ENCODE data around the gene TCF19.
"Not testable (repeated sequence)": the region's sequence is repeated elsewhere in the genome, so short reads cannot be mapped to it uniquely, and the experiment has no call there.

TCF19 gene

GRCh38 chr6:31174378-31174777 lies 16.0 kb downstream of the TCF19 start:
- Mint-ChIP-seq H3K36me3 (ENCODE audit: low read depth) (no peaks in the 10 kb centered on the region), H3K27me3 (ENCODE audit: low read depth) (peaks cover 18% of the 10 kb centered on the region), H3K27ac (no peak overlapping the region), H3K9me3 (no peaks in the 10 kb centered on the region), H3K4me1 (peaks cover 6% of the 10 kb centered on the region), H3K4me3 (no peak overlapping the region)
- TF ChIP-seq, protein P1, sequence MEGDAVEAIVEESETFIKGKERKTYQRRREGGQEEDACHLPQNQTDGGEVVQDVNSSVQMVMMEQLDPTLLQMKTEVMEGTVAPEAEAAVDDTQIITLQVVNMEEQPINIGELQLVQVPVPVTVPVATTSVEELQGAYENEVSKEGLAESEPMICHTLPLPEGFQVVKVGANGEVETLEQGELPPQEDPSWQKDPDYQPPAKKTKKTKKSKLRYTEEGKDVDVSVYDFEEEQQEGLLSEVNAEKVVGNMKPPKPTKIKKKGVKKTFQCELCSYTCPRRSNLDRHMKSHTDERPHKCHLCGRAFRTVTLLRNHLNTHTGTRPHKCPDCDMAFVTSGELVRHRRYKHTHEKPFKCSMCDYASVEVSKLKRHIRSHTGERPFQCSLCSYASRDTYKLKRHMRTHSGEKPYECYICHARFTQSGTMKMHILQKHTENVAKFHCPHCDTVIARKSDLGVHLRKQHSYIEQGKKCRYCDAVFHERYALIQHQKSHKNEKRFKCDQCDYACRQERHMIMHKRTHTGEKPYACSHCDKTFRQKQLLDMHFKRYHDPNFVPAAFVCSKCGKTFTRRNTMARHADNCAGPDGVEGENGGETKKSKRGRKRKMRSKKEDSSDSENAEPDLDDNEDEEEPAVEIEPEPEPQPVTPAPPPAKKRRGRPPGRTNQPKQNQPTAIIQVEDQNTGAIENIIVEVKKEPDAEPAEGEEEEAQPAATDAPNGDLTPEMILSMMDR (IDR thresholded peaks at IDR 0.05; ENCODE audit: unreplicated experiment in 3 of 3), result no peak

GRCh38 chr6:31175971-31176370 lies 17.6 kb downstream of the TCF19 start:
- no peak overlapping the region for H3K4me3 Mint-ChIP-seq
- H3K27me3 Mint-ChIP-seq (ENCODE audit: low read depth), result peaks cover 8% of the 10 kb centered on the region
- H3K4me1 Mint-ChIP-seq, result peaks cover 6% of the 10 kb centered on the region
- H3K9me3 Mint-ChIP-seq, result no peaks in the 10 kb centered on the region
- H3K36me3 Mint-ChIP-seq (ENCODE audit: low read depth), result no peaks in the 10 kb centered on the region
- H3K27ac Mint-ChIP-seq, result peak overlapping the region in 1 of 3 experiments; percentile 20
- TF ChIP-seq, protein P1 (IDR thresholded peaks at IDR 0.05; ENCODE audit: unreplicated experiment in 3 of 3), result no peak

- TF ChIP-seq, protein P1 (IDR thresholded peaks at IDR 0.05; ENCODE audit: unreplicated experiment in 3 of 3), result no peak
- Mint-ChIP-seq H3K27ac (no peak overlapping the region), H3K4me3 (no peak overlapping the region), H3K36me3 (ENCODE audit: low read depth) (no peaks in the 10 kb centered on the region), H3K27me3 (ENCODE audit: low read depth) (peaks cover 5% of the 10 kb centered on the region), H3K9me3 (no peaks in the 10 kb centered on the region), H3K4me1 (peaks cover 6% of the 10 kb centered on the region)
Observed at GRCh38 chr6:31178143-31179041, 20.0 kb downstream of the TCF19 start.

- Mint-ChIP-seq H3K36me3 (ENCODE audit: low read depth) (no peaks in the 10 kb centered on the region), H3K4me1 (peaks cover 6% of the 10 kb centered on the region), H3K27ac (no peak overlapping the region), H3K4me3 (no peak overlapping the region), H3K27me3 (ENCODE audit: low read depth) (peaks cover 5% of the 10 kb centered on the region), H3K9me3 (no peaks in the 10 kb centered on the region)
- TF ChIP-seq, protein P1 (IDR thresholded peaks at IDR 0.05; ENCODE audit: unreplicated experiment in 3 of 3), result no peak
Observed at GRCh38 chr6:31179042-31179386, 20.6 kb downstream of the TCF19 start.

DNA sequence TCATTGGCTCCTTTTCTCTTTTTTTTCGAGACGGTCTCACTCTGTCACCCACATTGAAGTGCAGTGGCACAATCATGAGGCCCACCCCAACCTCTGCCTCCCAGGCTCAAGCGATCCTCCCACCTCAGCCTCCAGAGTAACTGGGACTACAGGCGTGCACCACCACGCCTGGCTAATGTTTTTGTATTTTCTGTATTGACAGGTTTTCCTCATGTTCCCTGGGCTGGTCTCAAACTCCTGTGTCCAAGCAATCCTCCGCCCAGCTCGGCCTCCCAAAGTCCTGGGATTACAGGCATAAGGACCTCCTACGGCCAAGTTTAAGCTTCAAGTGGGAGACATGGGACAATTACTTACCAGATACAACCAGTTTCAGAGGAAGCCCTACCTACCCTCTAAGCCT lies 21.5 kb downstream of the TCF19 start:
- H3K36me3 Mint-ChIP-seq (ENCODE audit: low read depth), result no peaks in the 10 kb centered on the region
- no peak overlapping the region for H3K4me3 Mint-ChIP-seq
- peaks cover 6% of the 10 kb centered on the region for H3K4me1 Mint-ChIP-seq
- TF ChIP-seq, protein P1 (IDR thresholded peaks at IDR 0.05; ENCODE audit: unreplicated experiment in 3 of 3), result no peak
- H3K27me3 Mint-ChIP-seq (ENCODE audit: low read depth), result no peaks in the 10 kb centered on the region
- H3K9me3 Mint-ChIP-seq, result no peaks in the 10 kb centered on the region
- H3K27ac Mint-ChIP-seq, result no peak overlapping the region

GRCh38 chr6:31180500-31180899 lies 22.1 kb downstream of the TCF19 start:
- Mint-ChIP-seq H3K4me1 (peaks cover 6% of the 10 kb centered on the region), H3K36me3 (ENCODE audit: low read depth) (no peaks in the 10 kb centered on the region), H3K27ac (no peak overlapping the region), H3K4me3 (no peak overlapping the region), H3K9me3 (no peaks in the 10 kb centered on the region), H3K27me3 (ENCODE audit: low read depth) (no peaks in the 10 kb centered on the region)
- TF ChIP-seq, protein P1 (IDR thresholded peaks at IDR 0.05; ENCODE audit: unreplicated experiment in 3 of 3), result no peak

DNA sequence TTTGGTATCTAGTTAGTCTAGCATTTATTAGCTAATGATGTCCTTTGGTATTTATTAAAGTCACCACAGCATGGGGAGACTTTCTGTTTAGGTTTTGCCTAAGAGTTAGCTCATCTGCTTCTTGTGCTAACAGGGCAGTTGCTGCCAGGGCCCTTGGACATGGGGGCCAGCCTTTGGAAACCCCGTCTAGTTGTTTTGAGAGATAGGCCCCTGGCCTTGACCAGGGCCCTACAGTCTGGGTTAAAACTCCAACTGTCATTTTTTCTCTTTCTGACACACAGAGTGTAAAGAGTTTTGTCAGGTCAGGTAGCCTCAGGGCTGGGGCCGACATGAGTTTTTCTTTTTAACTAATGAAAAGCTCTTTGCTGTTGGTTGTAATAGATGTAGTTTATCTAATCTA lies 24.9 kb downstream of the TCF19 start:
- H3K9me3 Mint-ChIP-seq; H3K4me1 Mint-ChIP-seq; H3K4me3 Mint-ChIP-seq; H3K27me3 Mint-ChIP-seq (ENCODE audit: low read depth); H3K36me3 Mint-ChIP-seq (ENCODE audit: low read depth); H3K27ac Mint-ChIP-seq: not testable (repeated sequence)

GRCh38 chr6:31183859-31184258 lies 25.5 kb downstream of the TCF19 start:
- not testable (repeated sequence) for H3K9me3 Mint-ChIP-seq; H3K27ac Mint-ChIP-seq; H3K36me3 Mint-ChIP-seq (ENCODE audit: low read depth); H3K27me3 Mint-ChIP-seq (ENCODE audit: low read depth); H3K4me1 Mint-ChIP-seq
- peak overlapping the region in 1 of 3 experiments; percentile 14 for H3K4me3 Mint-ChIP-seq

- Mint-ChIP-seq H3K27ac (peak overlapping the region; percentile 98 to 99 (median 99)), H3K4me3 (peak overlapping the region; percentile 9 to 73 (median 49))
- not testable (repeated sequence) for H3K27me3 Mint-ChIP-seq (ENCODE audit: low read depth); H3K4me1 Mint-ChIP-seq; H3K9me3 Mint-ChIP-seq; H3K36me3 Mint-ChIP-seq (ENCODE audit: low read depth)
Observed at GRCh38 chr6:31185695-31186051, 27.3 kb downstream of the TCF19 start.
